Measurements from ENCODE around the gene UBE3C. TPM values are rescaled to one million over a fixed set of nuclear protein-coding genes. Genes with fewer than 3 reads are reported as not detected.

UBE3C gene
- total and polyA plus RNA-seq, 9 of the 15 experiments (the other 6 are each of a cell fraction or from before 2014, with no cell fraction given), result 9.6 to 91.7 (median 75.4) TPM

GRCh38 chr7:157116762-157117161, 22.0 kb upstream of the UBE3C start (continued):
- no peak for TF ChIP-seq NEUROD1 (IDR thresholded peaks at IDR 0.05; ENCODE audit: borderline replicate concordance, low read depth, low read length, partially characterized antibody)
- TF ChIP-seq LARP7 (IDR thresholded peaks at IDR 0.05), result no peak
- peak; percentile 89 for TF ChIP-seq PKNOX1 (IDR thresholded peaks at IDR 0.05)
- TF ChIP-seq, protein P1, sequence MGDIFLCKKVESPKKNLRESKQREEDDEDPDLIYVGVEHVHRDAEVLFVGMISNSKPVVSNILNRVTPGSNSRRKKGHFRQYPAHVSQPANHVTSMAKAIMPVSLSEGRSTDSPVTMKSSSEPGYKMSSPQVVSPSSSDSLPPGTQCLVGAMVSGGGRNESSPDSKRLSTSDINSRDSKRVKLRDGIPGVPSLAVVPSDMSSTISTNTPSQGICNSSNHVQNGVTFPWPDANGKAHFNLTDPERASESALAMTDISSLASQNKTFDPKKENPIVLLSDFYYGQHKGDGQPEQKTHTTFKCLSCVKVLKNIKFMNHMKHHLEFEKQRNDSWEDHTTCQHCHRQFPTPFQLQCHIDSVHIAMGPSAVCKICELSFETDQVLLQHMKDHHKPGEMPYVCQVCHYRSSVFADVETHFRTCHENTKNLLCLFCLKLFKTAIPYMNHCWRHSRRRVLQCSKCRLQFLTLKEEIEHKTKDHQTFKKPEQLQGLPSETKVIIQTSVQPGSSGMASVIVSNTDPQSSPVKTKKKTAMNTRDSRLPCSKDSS (IDR thresholded peaks at IDR 0.05; ENCODE audit: low read depth, partially characterized antibody), result no peak
- TF ChIP-seq ZBTB2 (IDR thresholded peaks at IDR 0.05), result no peak
- no peak for TF ChIP-seq ATF1 (CRISPR knock-in tag; IDR thresholded peaks at IDR 0.05)
- peak; percentile 20; the same call in 1 of the 2 replicates for TF ChIP-seq ATF1 (tag; IDR thresholded peaks at IDR 0.05)
- no peak for TF ChIP-seq ZNF184 (CRISPR knock-in tag; IDR thresholded peaks at IDR 0.05)
- TF ChIP-seq MEIS2 (IDR thresholded peaks at IDR 0.05; ENCODE audit: partially characterized antibody), result peak; percentile 77
- TF ChIP-seq, protein P2, sequence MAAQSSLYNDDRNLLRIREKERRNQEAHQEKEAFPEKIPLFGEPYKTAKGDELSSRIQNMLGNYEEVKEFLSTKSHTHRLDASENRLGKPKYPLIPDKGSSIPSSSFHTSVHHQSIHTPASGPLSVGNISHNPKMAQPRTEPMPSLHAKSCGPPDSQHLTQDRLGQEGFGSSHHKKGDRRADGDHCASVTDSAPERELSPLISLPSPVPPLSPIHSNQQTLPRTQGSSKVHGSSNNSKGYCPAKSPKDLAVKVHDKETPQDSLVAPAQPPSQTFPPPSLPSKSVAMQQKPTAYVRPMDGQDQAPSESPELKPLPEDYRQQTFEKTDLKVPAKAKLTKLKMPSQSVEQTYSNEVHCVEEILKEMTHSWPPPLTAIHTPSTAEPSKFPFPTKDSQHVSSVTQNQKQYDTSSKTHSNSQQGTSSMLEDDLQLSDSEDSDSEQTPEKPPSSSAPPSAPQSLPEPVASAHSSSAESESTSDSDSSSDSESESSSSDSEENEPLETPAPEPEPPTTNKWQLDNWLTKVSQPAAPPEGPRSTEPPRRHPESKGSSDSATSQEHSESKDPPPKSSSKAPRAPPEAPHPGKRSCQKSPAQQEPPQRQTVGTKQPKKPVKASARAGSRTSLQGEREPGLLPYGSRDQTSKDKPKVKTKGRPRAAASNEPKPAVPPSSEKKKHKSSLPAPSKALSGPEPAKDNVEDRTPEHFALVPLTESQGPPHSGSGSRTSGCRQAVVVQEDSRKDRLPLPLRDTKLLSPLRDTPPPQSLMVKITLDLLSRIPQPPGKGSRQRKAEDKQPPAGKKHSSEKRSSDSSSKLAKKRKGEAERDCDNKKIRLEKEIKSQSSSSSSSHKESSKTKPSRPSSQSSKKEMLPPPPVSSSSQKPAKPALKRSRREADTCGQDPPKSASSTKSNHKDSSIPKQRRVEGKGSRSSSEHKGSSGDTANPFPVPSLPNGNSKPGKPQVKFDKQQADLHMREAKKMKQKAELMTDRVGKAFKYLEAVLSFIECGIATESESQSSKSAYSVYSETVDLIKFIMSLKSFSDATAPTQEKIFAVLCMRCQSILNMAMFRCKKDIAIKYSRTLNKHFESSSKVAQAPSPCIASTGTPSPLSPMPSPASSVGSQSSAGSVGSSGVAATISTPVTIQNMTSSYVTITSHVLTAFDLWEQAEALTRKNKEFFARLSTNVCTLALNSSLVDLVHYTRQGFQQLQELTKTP (IDR thresholded peaks at IDR 0.05; ENCODE audit: low read depth in 1 of 2, partially characterized antibody in 2 of 2), result no peak
- no peak for TF ChIP-seq ZNF695 (CRISPR knock-in tag; IDR thresholded peaks at IDR 0.05)
- TF ChIP-seq ZNF197 (CRISPR knock-in tag; IDR thresholded peaks at IDR 0.05; ENCODE audit: low read depth), result no peak
- no peak for TF ChIP-seq NBN (IDR thresholded peaks at IDR 0.05; ENCODE audit: low read depth)
- TF ChIP-seq ZNF764 (CRISPR knock-in tag; IDR thresholded peaks at IDR 0.05; ENCODE audit: low read depth), result no peak
- TF ChIP-seq ZBTB17 (CRISPR knock-in tag; IDR thresholded peaks at IDR 0.05), result no peak
- TF ChIP-seq TEAD4 (IDR thresholded peaks at IDR 0.05; ENCODE audit: low read length), result no peak
- no peak for TF ChIP-seq TEAD4 (CRISPR knock-in tag; IDR thresholded peaks at IDR 0.05; ENCODE audit: borderline replicate concordance)
- no peak for TF ChIP-seq MEF2A (IDR thresholded peaks at IDR 0.05; ENCODE audit: control insufficient read depth, low read depth, low read length)
- no peak for TF ChIP-seq KAT8 (IDR thresholded peaks at IDR 0.05; ENCODE audit: low read depth)
- no peak for TF ChIP-seq XRCC4 (IDR thresholded peaks at IDR 0.05; ENCODE audit: extremely low read depth, insufficient read depth, insufficient read length)
- no peak for TF ChIP-seq TAF9B (IDR thresholded peaks at IDR 0.05; ENCODE audit: partially characterized antibody)
- no peak for TF ChIP-seq ETV5 (CRISPR knock-in tag; IDR thresholded peaks at IDR 0.05; ENCODE audit: low read depth)
- no peak for TF ChIP-seq SAP30 (IDR thresholded peaks at IDR 0.05; ENCODE audit: borderline replicate concordance, insufficient read depth, low read depth, low read length, poor library complexity, severe bottlenecking)

Measured in K562 (cell line).